ENCODE results near the gene CFAP57.

DNA sequence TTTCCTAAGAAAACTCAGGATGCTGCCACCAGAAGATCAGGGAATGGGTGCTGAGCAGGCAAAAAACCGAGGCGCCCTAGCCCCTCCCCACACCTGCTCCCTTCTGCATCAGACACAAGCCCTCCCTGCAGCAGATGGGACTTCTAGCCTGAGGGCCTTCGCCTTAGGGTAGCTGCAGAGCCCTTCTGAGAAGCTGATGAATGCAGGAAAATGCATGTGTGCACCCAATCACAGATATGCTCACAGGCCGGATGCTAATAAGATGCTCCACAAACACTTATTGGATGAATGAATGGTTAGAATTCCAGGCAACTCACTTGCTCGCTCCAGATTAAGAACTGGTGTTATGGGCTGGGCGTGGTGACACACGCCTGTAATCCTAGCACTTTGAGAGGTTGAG, 120.1 kb downstream of the CFAP57 start:
- TF ChIP-seq TAF1 (IDR thresholded peaks at IDR 0.05; ENCODE audit: borderline replicate concordance, low read depth, low read length), result no peak
- no peak for TF ChIP-seq POLR2A (IDR thresholded peaks at IDR 0.05; ENCODE audit: low read depth, low read length)
